Suprapubic skin (tissue), 3 donors: ENCODE data around the gene NFATC2.

ENCODE experiments used
- CTCF ChIP-seq, 2 donors: fragments of 200-600 bp in 1 of 2; fragments of 450-650 bp in 1 of 2; sonication (generic) in 1 of 2; IDR thresholded peaks; one replicate each; pipeline ENCODE4 v1.5.1; 2016 to 2019; ENCODE audit warnings: antibody characterized with exemption in 2 of 2, mild to moderate bottlenecking in 1 of 2, moderate library complexity in 1 of 2
- EP300 ChIP-seq: sonication (generic); formaldehyde crosslinking; IDR thresholded peaks from one replicate; pipeline ENCODE4 v1.6.1; 2017; ENCODE audit warnings: antibody characterized with exemption
- POLR2A ChIP-seq, 2 donors: fragments of 450-650 bp; IDR thresholded peaks; one replicate each; pipeline ENCODE4 v1.6.1; 2017; ENCODE audit warnings: antibody characterized with exemption in 2 of 2, mild to moderate bottlenecking in 2 of 2, moderate library complexity in 2 of 2

DNA sequence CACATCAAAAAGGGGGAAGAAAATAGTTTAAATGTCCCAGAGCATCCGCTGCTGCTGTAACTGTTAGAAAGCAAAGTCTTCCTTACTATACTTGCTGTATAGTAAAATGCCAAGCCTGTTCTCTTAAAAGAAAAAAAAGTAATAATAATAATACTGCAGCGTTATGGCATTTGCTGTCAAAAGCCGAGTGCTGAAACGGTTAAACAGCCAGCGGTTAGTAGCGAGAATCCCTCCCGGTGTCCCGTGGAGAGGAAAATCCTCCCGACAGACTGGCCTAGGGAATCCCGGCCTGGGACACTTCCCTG lies 19.5 kb upstream of the NFATC2 start:
- TF ChIP-seq CTCF (IDR thresholded peaks at IDR 0.05): no peak
- TF ChIP-seq EP300: no peak
- TF ChIP-seq POLR2A (IDR thresholded peaks at IDR 0.05): no peak
